Type B pancreatic cell (in vitro differentiated cells): ENCODE data around the gene ERCC6. TPM values are rescaled to one million over a fixed set of nuclear protein-coding genes. Genes with fewer than 3 reads are reported as not detected.
A peak's percentile ranks its signal among the peaks of the same experiment; 100 is the strongest.

ENCODE experiments used
- DNase-seq: peaks from one replicate; pipeline ENCODE4 v3.0.0; 2021; ENCODE audit warnings: mixed read lengths; ENCODE audit not compliant: unreplicated experiment; ENCODE audit errors: extremely low spot score
- H3K27ac Mint-ChIP-seq: 2 replicates; pipeline ENCODE4 v1.8.0; 2021; ENCODE audit warnings: mild to moderate bottlenecking, mixed read lengths
- H3K27me3 Mint-ChIP-seq: 2 replicates; pipeline ENCODE4 v1.8.0; 2021; ENCODE audit warnings: mixed read lengths
- H3K36me3 Mint-ChIP-seq: 2 replicates; pipeline ENCODE4 v1.8.0; 2021; ENCODE audit warnings: mixed read lengths
- H3K4me1 Mint-ChIP-seq: one replicate; pipeline ENCODE4 v1.8.0; 2021; ENCODE audit warnings: mixed read lengths; ENCODE audit not compliant: unreplicated experiment
- H3K4me3 Mint-ChIP-seq: 2 replicates; pipeline ENCODE4 v1.8.0; 2021; ENCODE audit warnings: mild to moderate bottlenecking, mixed read lengths
- H3K9me3 Mint-ChIP-seq: 2 replicates; pipeline ENCODE4 v1.8.0; 2021; ENCODE audit warnings: mixed read lengths
- CTCF ChIP-seq: fragments of 200-600 bp; sonication (generic); conservative IDR thresholded peaks from 2 replicates; pipeline ENCODE4 v1.5.0; 2021; ENCODE audit warnings: antibody characterized with exemption, mild to moderate bottlenecking
- total RNA-seq: library from RNA; stranded (reverse); gene quantifications from 2 replicates; pipeline ENCODE4 v1.2.1, GENCODE V29; 2021; ENCODE audit warnings: low replicate concordance

ERCC6 gene
- total RNA-seq, 1 donor from 2014 or later = 28.5 TPM

- Mint-ChIP-seq H3K27ac (peak overlapping the region; percentile 13), H3K9me3 (no peaks in the 10 kb centered on the region), H3K4me3 (peak overlapping the region; percentile 6), H3K27me3 (no peaks in the 10 kb centered on the region), H3K4me1 (no peaks in the 10 kb centered on the region), H3K36me3 (peaks cover 5% of the 10 kb centered on the region)
- DNase-seq = no peak
- peak; percentile 85 for TF ChIP-seq CTCF
Observed at GRCh38 chr10:49512121-49512809, 26.7 kb downstream of the ERCC6 start.

- Mint-ChIP-seq H3K36me3 (peaks cover 11% of the 10 kb centered on the region), H3K4me3 (no peak overlapping the region), H3K27ac (peak overlapping the region; percentile 78), H3K9me3 (no peaks in the 10 kb centered on the region), H3K4me1 (no peaks in the 10 kb centered on the region), H3K27me3 (no peaks in the 10 kb centered on the region)
- no peak for DNase-seq
- TF ChIP-seq CTCF = no peak
Observed at GRCh38 chr10:49509771-49510303, 29.1 kb downstream of the ERCC6 start.

- H3K4me1 Mint-ChIP-seq = no peaks in the 10 kb centered on the region
- H3K9me3 Mint-ChIP-seq = no peaks in the 10 kb centered on the region
- H3K27me3 Mint-ChIP-seq = no peaks in the 10 kb centered on the region
- TF ChIP-seq CTCF = no peak
- DNase-seq = no peak
- H3K36me3 Mint-ChIP-seq = peaks cover 11% of the 10 kb centered on the region
- no peak overlapping the region for H3K27ac Mint-ChIP-seq
- H3K4me3 Mint-ChIP-seq = no peak overlapping the region
Observed at GRCh38 chr10:49508654-49509053, 30.3 kb downstream of the ERCC6 start.

- no peaks in the 10 kb centered on the region for H3K9me3 Mint-ChIP-seq
- no peaks in the 10 kb centered on the region for H3K27me3 Mint-ChIP-seq
- H3K4me1 Mint-ChIP-seq = no peaks in the 10 kb centered on the region
- H3K36me3 Mint-ChIP-seq = peaks cover 11% of the 10 kb centered on the region
- no peak overlapping the region for H3K4me3 Mint-ChIP-seq
- DNase-seq = no peak
- H3K27ac Mint-ChIP-seq = no peak overlapping the region
- TF ChIP-seq CTCF = no peak
Observed at GRCh38 chr10:49508249-49508648, 30.7 kb downstream of the ERCC6 start.

GRCh38 chr10:49505589-49505988, 33.3 kb downstream of the ERCC6 start:
- Mint-ChIP-seq H3K36me3 (peaks cover 16% of the 10 kb centered on the region), H3K9me3 (no peaks in the 10 kb centered on the region), H3K27me3 (no peaks in the 10 kb centered on the region), H3K27ac (no peak overlapping the region), H3K4me3 (no peak overlapping the region), H3K4me1 (peaks cover under 1% of the 10 kb centered on the region)
- no peak for DNase-seq
- TF ChIP-seq CTCF = no peak
